Osteocyte (in vitro differentiated cells): ENCODE data around the gene NECTIN4. TPM values are rescaled to one million over a fixed set of nuclear protein-coding genes. Genes with fewer than 3 reads are reported as not detected.

Experiments
- DNase-seq: peaks from one replicate; pipeline ENCODE4 v3.0.0; 2021; ENCODE audit warnings: mixed read lengths; ENCODE audit not compliant: unreplicated experiment; ENCODE audit errors: extremely low spot score
- H3K27ac Mint-ChIP-seq: one replicate; pipeline ENCODE4 v1.8.0; 2021; ENCODE audit warnings: mild to moderate bottlenecking, mixed read lengths; ENCODE audit not compliant: unreplicated experiment
- H3K27me3 Mint-ChIP-seq: one replicate; pipeline ENCODE4 v1.8.0; 2021; ENCODE audit warnings: mixed read lengths; ENCODE audit not compliant: unreplicated experiment
- H3K36me3 Mint-ChIP-seq: one replicate; pipeline ENCODE4 v1.8.0; 2021; ENCODE audit warnings: mixed read lengths; ENCODE audit not compliant: unreplicated experiment
- H3K4me1 Mint-ChIP-seq: one replicate; pipeline ENCODE4 v1.8.0; 2021; ENCODE audit warnings: mixed read lengths; ENCODE audit not compliant: unreplicated experiment
- H3K4me3 Mint-ChIP-seq: one replicate; pipeline ENCODE4 v1.8.0; 2021; ENCODE audit warnings: mild to moderate bottlenecking, moderate library complexity, mixed read lengths; ENCODE audit not compliant: unreplicated experiment
- H3K9me3 Mint-ChIP-seq: one replicate; pipeline ENCODE4 v1.8.0; 2021; ENCODE audit warnings: mixed read lengths; ENCODE audit not compliant: unreplicated experiment
- total RNA-seq: library from RNA; stranded (reverse); gene quantifications from 2 replicates; pipeline ENCODE4 v1.2.1, GENCODE V29; 2021
- TF ChIP-seq, protein P1 (sequence below): fragments of 200-600 bp; sonication (generic); IDR thresholded peaks from 2 replicates; pipeline ENCODE4 v1.5.0; 2021; ENCODE audit warnings: antibody characterized with exemption, mild to moderate bottlenecking, moderate library complexity

Gene NECTIN4
- total RNA-seq, 1 donor from 2014 or later = not detected

- H3K4me3 Mint-ChIP-seq = no peak overlapping the region
- H3K27me3 Mint-ChIP-seq = no peaks in the 10 kb centered on the region
- no peak overlapping the region for H3K27ac Mint-ChIP-seq
- peaks cover 7% of the 10 kb centered on the region for H3K4me1 Mint-ChIP-seq
- H3K36me3 Mint-ChIP-seq = no peaks in the 10 kb centered on the region
- TF ChIP-seq, protein P1, sequence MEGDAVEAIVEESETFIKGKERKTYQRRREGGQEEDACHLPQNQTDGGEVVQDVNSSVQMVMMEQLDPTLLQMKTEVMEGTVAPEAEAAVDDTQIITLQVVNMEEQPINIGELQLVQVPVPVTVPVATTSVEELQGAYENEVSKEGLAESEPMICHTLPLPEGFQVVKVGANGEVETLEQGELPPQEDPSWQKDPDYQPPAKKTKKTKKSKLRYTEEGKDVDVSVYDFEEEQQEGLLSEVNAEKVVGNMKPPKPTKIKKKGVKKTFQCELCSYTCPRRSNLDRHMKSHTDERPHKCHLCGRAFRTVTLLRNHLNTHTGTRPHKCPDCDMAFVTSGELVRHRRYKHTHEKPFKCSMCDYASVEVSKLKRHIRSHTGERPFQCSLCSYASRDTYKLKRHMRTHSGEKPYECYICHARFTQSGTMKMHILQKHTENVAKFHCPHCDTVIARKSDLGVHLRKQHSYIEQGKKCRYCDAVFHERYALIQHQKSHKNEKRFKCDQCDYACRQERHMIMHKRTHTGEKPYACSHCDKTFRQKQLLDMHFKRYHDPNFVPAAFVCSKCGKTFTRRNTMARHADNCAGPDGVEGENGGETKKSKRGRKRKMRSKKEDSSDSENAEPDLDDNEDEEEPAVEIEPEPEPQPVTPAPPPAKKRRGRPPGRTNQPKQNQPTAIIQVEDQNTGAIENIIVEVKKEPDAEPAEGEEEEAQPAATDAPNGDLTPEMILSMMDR = no peak
- no peaks in the 10 kb centered on the region for H3K9me3 Mint-ChIP-seq
- no peak for DNase-seq
Observed at GRCh38 chr1:161085165-161085564, 4.2 kb downstream of the NECTIN4 start.

DNA sequence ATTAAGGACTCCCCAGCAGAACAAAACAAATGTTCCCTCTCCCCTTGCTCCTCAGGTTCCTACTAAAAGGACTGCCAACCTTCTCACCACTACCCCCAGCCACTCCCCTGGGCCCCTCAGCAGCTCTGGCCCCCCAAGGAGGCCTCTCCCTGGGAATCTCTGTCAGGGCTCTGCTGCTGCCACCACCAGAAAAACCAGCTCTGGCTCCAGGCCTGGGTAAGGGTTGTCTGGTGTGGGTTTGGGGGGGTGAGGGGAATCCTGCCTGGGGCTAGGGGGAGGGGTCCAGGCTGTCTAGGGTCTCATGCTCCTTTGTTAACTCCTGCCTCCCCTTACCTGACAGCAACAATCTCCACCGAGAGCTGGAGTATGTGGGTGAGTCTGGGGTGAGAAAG, 4.8 kb downstream of the NECTIN4 start:
- Mint-ChIP-seq H3K27ac (no peak overlapping the region), H3K4me3 (no peak overlapping the region), H3K9me3 (no peaks in the 10 kb centered on the region), H3K4me1 (peaks cover 7% of the 10 kb centered on the region), H3K36me3 (no peaks in the 10 kb centered on the region), H3K27me3 (no peaks in the 10 kb centered on the region)
- no peak for DNase-seq
- TF ChIP-seq, protein P1 = no peak

DNA sequence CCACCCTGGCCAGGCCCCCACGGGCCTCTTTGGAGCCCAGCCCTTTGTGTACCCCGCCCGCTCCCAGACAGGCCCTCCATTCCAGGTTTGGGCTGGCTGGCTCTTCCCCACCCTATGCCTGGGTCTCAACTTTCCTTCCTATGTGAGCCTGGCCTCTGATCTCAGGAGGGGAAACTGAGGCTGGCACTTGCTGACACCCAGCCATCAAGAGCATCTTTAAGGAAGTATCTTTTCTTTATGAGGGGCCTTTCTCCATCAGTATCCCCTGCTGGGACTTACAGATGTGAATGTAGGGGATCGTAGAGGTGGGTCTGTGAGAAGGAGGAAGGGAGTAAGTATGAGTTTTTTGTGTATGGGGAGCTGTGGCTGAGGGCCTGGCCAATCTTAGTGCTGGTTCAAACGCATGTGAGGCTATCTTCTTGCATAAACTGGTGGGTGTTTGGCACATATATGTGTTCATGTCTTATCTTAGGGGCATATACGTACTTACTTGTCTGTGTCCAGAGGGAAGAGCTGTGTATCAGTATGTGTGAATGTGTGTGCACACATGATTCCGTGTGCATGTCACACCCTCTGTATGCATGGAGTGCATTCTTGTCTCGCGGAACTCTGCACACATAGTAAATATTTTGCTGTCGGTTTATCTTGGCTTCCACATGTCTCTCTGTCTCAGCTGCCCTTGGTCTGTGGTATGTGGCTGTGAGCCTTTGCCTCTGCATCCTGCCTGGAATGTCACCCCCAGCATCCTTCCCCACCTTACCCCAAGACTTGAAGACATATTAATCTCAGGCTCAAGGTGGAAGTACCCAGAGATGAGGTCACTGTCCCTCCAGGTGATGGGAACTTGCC, 5.4 kb downstream of the NECTIN4 start:
- H3K9me3 Mint-ChIP-seq = no peaks in the 10 kb centered on the region
- H3K4me3 Mint-ChIP-seq = no peak overlapping the region
- no peaks in the 10 kb centered on the region for H3K36me3 Mint-ChIP-seq
- DNase-seq = no peak
- H3K27me3 Mint-ChIP-seq = no peaks in the 10 kb centered on the region
- no peak overlapping the region for H3K27ac Mint-ChIP-seq
- TF ChIP-seq, protein P1 = no peak
- peaks cover 7% of the 10 kb centered on the region for H3K4me1 Mint-ChIP-seq

DNA sequence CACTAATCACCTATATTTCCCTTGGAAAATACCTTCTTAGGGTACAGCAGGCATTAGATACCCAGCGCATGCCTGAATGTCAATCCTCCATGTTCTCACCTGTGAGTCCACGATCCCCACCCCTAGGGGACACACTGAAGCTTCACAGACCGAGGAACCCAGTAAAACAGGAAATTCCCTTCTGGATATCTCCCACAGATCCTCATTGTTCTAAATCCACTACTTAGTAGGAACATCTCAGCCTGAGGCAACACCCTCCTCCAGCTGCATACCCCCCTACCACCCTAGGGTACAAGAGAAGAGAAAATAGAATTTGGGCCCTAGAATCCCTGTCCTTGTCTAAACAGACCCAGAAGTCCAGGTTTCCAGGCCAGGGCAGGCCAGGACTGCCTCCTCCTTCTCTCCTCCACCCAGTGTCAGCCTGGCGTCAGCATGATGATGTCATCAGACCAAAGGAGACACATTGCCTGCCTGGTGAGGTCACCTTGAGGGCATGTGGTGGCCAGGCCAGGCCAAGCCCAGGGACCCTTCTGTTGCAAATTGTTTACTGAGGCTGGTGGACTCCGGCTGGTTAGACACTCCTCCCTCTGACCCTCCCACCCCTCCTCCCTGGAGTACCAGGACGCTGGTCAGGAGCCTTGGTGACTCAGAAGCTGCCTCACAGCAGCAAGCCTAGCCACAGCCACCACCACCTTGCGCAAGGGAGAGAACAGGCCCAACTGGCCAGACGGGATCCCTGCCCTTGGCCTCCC, 6.2 kb downstream of the NECTIN4 start:
- Mint-ChIP-seq H3K4me1 (peaks cover 7% of the 10 kb centered on the region), H3K4me3 (no peak overlapping the region)
- TF ChIP-seq, protein P1 = no peak

DNA sequence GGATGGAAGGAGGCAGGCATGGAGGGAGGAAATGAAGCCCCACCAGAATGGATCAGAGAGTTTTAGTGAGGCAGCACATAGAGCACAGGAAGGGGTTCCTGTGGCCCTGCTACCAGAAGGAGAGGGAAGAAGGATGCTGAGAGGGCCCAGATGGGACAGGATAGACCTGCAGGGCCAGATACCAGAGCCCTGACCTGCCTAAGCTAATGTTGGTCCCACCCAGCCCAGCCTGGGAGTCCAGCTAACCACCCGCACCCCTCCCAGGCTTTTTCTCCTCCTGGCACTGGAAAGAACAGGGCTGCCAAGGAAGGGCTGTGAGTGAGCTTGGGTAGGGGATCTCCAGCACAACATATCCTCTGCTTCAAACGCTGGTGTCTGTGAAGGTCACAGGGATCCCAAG, 6.9 kb downstream of the NECTIN4 start:
- no peaks in the 10 kb centered on the region for H3K27me3 Mint-ChIP-seq
- peaks cover 7% of the 10 kb centered on the region for H3K4me1 Mint-ChIP-seq
- no peak overlapping the region for H3K4me3 Mint-ChIP-seq
- TF ChIP-seq, protein P1 = no peak
- H3K9me3 Mint-ChIP-seq = no peaks in the 10 kb centered on the region
- H3K27ac Mint-ChIP-seq = no peak overlapping the region
- H3K36me3 Mint-ChIP-seq = no peaks in the 10 kb centered on the region
- DNase-seq = no peak

More for the DNA sequence above, 6.2 kb downstream of the NECTIN4 start:
- Mint-ChIP-seq H3K27ac (no peak overlapping the region), H3K36me3 (no peaks in the 10 kb centered on the region), H3K27me3 (no peaks in the 10 kb centered on the region), H3K9me3 (no peaks in the 10 kb centered on the region)
- no peak for DNase-seq
